GM19463 (cell line): ENCODE data around the gene TECTA.
"Not testable (repeated sequence)": the region's sequence is repeated elsewhere in the genome, so short reads cannot be mapped to it uniquely, and the experiment has no call there.

Experiments
- ATAC-seq: cut with Tn5 transposase; IDR thresholded peaks from one replicate; pipeline ENCODE4 v1.9.1; 2021; ENCODE audit warnings: mild to moderate bottlenecking, moderate library complexity; ENCODE audit not compliant: unreplicated experiment

The TECTA gene

GRCh38 chr11:121089566-121089965 is 11.5 kb upstream of the TECTA start:
- ATAC-seq = no peak

GRCh38 chr11:121090145-121090721 is 10.8 kb upstream of the TECTA start:
- no peak for ATAC-seq

- no peak for ATAC-seq
Measured at GRCh38 chr11:121091492-121092152, 9.4 kb upstream of the TECTA start.

- ATAC-seq = no peak
Measured at GRCh38 chr11:121095561-121095960, 5.5 kb upstream of the TECTA start.

- ATAC-seq = no peak
Measured at GRCh38 chr11:121099364-121099763, 1.7 kb upstream of the TECTA start.

- ATAC-seq = no peak
Measured at GRCh38 chr11:121099885-121100284, 1.2 kb upstream of the TECTA start.

- ATAC-seq = no peak
Measured at GRCh38 chr11:121104312-121104762, 3.3 kb downstream of the TECTA start.

GRCh38 chr11:121105063-121105480 is 4.0 kb downstream of the TECTA start:
- ATAC-seq = no peak

- no peak for ATAC-seq
Measured at GRCh38 chr11:121105481-121106195, 4.6 kb downstream of the TECTA start.

GRCh38 chr11:121106812-121107211 is 5.8 kb downstream of the TECTA start:
- ATAC-seq = no peak

- no peak for ATAC-seq
Measured at GRCh38 chr11:121108413-121108812, 7.4 kb downstream of the TECTA start.

- no peak for ATAC-seq
Measured at GRCh38 chr11:121109471-121109870, 8.4 kb downstream of the TECTA start.

- no peak for ATAC-seq
Measured at GRCh38 chr11:121109916-121110586, 9.0 kb downstream of the TECTA start.

GRCh38 chr11:121110871-121111724 is 10.1 kb downstream of the TECTA start:
- no peak for ATAC-seq

- ATAC-seq = no peak
Measured at GRCh38 chr11:121112498-121113455, 11.7 kb downstream of the TECTA start.

GRCh38 chr11:121113611-121114010 is 12.6 kb downstream of the TECTA start:
- ATAC-seq = no peak

- ATAC-seq = not testable (repeated sequence)
Measured at GRCh38 chr11:121115024-121115423, 14.0 kb downstream of the TECTA start.

- ATAC-seq = no peak
Measured at GRCh38 chr11:121117788-121118187, 16.7 kb downstream of the TECTA start.

GRCh38 chr11:121119440-121119839 is 18.4 kb downstream of the TECTA start:
- ATAC-seq = no peak
